ENCODE measurements around the gene CDH4.

The CDH4 gene

DNA sequence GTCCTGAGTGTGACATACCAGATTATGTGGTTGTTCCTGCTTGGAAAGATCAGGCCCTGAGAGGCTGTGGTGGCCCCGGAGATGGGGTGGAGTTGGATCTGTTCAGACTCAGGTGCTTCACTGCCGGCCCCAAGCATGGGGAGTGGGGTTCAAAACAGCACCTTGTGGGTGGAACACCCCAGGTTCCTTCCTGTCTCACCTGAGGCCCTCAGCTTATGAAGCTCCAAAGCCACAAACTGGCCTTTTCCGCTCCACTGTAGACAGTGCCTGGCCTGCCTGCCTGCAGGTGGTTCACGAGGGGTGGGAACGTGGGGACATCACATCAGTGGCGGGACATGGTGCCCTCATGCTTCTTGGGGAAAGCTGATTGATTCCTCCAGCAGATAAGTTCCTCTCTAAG is 667.2 kb downstream of the CDH4 start:
- no peaks in the 10 kb centered on the region for H3K4me1 Mint-ChIP-seq (ENCODE audit: low read depth)
- H3K4me3 Mint-ChIP-seq, result no peak overlapping the region
- H3K9me3 Mint-ChIP-seq, result no peaks in the 10 kb centered on the region
- no peak overlapping the region for H3K27ac Mint-ChIP-seq
- no peaks in the 10 kb centered on the region for H3K36me3 Mint-ChIP-seq (ENCODE audit: low read depth)
- no peak for DNase-seq (ENCODE audit: low spot score)
- no peaks in the 10 kb centered on the region for H3K27me3 Mint-ChIP-seq (ENCODE audit: low read depth)

- H3K4me3 Mint-ChIP-seq, result no peak overlapping the region
- H3K27me3 Mint-ChIP-seq (ENCODE audit: low read depth), result no peaks in the 10 kb centered on the region
- no peaks in the 10 kb centered on the region for H3K36me3 Mint-ChIP-seq (ENCODE audit: low read depth)
- no peak overlapping the region for H3K27ac Mint-ChIP-seq
- no peaks in the 10 kb centered on the region for H3K4me1 Mint-ChIP-seq (ENCODE audit: low read depth)
- H3K9me3 Mint-ChIP-seq, result no peaks in the 10 kb centered on the region
- no peak for DNase-seq (ENCODE audit: low spot score)
Observed at GRCh38 chr20:61919675-61920365, 667.8 kb downstream of the CDH4 start.

DNA sequence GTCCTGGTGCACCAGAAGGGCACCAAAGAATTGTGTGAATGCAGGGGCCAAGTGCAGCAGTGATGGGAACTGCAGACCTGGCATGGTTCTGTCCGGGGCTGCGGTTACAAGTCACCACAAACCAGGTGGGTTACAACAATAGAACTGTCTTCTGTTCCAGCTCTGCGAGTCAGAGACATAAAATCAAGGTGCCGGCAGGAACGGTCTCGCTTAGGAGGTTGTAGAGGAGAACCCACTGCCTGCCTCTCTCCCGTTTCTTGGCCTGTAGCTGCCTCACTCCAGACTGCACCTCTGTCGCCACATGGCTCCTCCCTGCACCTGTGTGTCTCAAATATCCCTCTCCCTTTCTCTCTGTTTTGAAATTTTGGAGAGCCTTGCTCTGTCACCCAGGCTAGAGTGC is 670.4 kb downstream of the CDH4 start:
- Mint-ChIP-seq H3K36me3 (ENCODE audit: low read depth) (no peaks in the 10 kb centered on the region), H3K27ac (no peak overlapping the region), H3K27me3 (ENCODE audit: low read depth) (no peaks in the 10 kb centered on the region), H3K9me3 (no peaks in the 10 kb centered on the region), H3K4me3 (no peak overlapping the region), H3K4me1 (ENCODE audit: low read depth) (no peaks in the 10 kb centered on the region)
- DNase-seq (ENCODE audit: low spot score), result no peak

DNA sequence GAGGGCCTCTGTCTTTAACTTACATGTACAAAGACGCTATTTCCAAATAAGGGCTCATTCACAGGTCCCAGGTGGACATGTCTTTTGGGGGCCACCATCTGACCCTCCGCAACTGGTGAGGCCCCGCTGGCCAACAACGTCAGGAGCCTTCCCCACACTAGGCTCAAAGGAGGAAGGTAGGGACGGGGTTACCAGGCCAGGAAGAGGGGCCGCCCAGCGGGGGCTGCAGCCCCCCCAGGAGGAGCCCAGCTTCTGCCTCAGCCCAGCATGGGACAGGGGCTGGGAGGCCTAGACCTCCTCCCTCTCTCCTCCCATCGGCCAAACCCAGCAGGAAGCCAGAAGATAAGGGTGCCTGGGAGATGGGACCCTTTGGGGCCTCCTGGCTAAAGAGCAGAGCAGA is 670.9 kb downstream of the CDH4 start:
- Mint-ChIP-seq H3K36me3 (ENCODE audit: low read depth) (no peaks in the 10 kb centered on the region), H3K4me1 (ENCODE audit: low read depth) (no peaks in the 10 kb centered on the region), H3K9me3 (no peaks in the 10 kb centered on the region), H3K4me3 (no peak overlapping the region), H3K27ac (no peak overlapping the region), H3K27me3 (ENCODE audit: low read depth) (no peaks in the 10 kb centered on the region)
- no peak for DNase-seq (ENCODE audit: low spot score)

- Mint-ChIP-seq H3K4me1 (ENCODE audit: low read depth) (no peaks in the 10 kb centered on the region), H3K9me3 (no peaks in the 10 kb centered on the region), H3K4me3 (no peak overlapping the region), H3K27me3 (ENCODE audit: low read depth) (no peaks in the 10 kb centered on the region), H3K36me3 (ENCODE audit: low read depth) (no peaks in the 10 kb centered on the region), H3K27ac (no peak overlapping the region)
- no peak for DNase-seq (ENCODE audit: low spot score)
Observed at GRCh38 chr20:61923371-61924166, 671.5 kb downstream of the CDH4 start.

DNA sequence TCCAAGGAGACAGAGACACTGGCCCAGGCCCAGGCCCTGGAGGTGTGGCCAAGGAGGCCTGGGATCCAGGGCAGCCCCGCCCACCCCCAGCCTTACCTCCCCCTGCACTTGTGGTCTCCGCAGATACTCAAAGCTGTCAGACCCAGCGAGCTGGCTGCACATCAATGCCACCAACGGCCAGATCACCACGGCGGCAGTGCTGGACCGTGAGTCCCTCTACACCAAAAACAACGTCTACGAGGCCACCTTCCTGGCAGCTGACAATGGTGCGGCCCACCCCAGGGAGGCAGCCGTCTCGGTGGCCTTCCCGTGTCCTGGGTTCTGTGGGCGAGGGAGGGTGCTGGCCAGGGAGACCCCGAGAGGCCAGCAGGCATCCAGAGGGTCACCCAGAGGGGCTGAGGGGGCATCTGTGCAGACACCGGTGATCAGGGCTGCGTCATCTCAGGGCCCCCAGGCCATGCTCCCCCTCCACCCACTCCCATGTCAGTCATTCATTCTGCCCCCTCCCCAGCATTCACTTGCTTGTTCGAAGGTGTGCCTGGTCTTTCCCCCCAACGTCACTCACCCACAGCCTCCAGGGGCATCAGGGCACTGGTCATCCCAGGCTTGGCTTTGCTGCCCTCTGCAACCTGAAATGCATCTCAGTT is 672.3 kb downstream of the CDH4 start:
- Mint-ChIP-seq H3K4me3 (no peak overlapping the region), H3K27me3 (ENCODE audit: low read depth) (no peaks in the 10 kb centered on the region), H3K4me1 (ENCODE audit: low read depth) (no peaks in the 10 kb centered on the region), H3K27ac (no peak overlapping the region), H3K36me3 (ENCODE audit: low read depth) (no peaks in the 10 kb centered on the region), H3K9me3 (no peaks in the 10 kb centered on the region)
- DNase-seq (ENCODE audit: low spot score), result no peak

DNA sequence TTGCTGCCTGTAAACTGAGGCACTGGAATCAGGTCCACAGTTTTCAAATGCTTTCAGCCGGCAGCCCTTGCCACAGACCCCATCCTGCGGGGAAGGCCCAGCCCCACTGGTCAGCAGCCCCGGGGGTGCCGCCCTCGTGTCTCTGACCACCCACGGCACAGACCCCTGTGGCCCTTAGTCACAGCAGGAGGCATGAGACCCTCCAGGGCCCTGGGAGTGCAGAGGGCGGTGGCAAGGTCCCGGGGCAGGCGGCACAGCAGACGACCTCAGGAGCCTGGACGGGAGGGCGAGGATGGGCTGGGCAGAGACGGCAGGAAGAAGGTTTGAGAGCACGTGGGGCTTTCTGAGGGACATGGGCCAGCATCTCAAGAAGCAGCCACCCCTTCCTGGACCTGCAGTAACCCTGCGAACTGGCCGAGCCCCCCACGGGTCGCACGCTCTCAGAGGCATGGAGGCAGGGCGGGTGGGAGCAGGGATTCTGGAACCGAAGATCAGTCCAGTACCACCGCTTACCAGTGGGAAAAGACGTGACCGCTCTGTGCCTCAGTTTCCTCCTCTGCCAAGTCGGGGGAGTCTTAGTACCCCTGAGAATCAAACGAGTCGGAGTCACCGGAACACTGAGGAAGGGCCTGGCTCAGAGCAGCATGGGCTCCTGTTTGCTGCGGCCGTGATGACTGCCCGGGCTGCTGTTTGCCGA is 672.9 kb downstream of the CDH4 start:
- H3K4me1 Mint-ChIP-seq (ENCODE audit: low read depth), result no peaks in the 10 kb centered on the region
- no peaks in the 10 kb centered on the region for H3K9me3 Mint-ChIP-seq
- H3K27ac Mint-ChIP-seq, result no peak overlapping the region
- H3K4me3 Mint-ChIP-seq, result no peak overlapping the region
- H3K27me3 Mint-ChIP-seq (ENCODE audit: low read depth), result no peaks in the 10 kb centered on the region
- DNase-seq (ENCODE audit: low spot score), result no peak
- no peaks in the 10 kb centered on the region for H3K36me3 Mint-ChIP-seq (ENCODE audit: low read depth)

- no peak overlapping the region for H3K4me3 Mint-ChIP-seq
- H3K9me3 Mint-ChIP-seq, result no peaks in the 10 kb centered on the region
- H3K4me1 Mint-ChIP-seq (ENCODE audit: low read depth), result no peaks in the 10 kb centered on the region
- no peaks in the 10 kb centered on the region for H3K27me3 Mint-ChIP-seq (ENCODE audit: low read depth)
- no peak for DNase-seq (ENCODE audit: low spot score)
- no peak overlapping the region for H3K27ac Mint-ChIP-seq
- no peaks in the 10 kb centered on the region for H3K36me3 Mint-ChIP-seq (ENCODE audit: low read depth)
Observed at GRCh38 chr20:61925555-61926252, 673.6 kb downstream of the CDH4 start.

GRCh38 chr20:61926253-61926613 is 674.2 kb downstream of the CDH4 start:
- no peak overlapping the region for H3K4me3 Mint-ChIP-seq
- H3K36me3 Mint-ChIP-seq (ENCODE audit: low read depth), result no peaks in the 10 kb centered on the region
- H3K27ac Mint-ChIP-seq, result no peak overlapping the region
- H3K27me3 Mint-ChIP-seq (ENCODE audit: low read depth), result no peaks in the 10 kb centered on the region
- H3K4me1 Mint-ChIP-seq (ENCODE audit: low read depth), result no peaks in the 10 kb centered on the region
- DNase-seq (ENCODE audit: low spot score), result no peak
- H3K9me3 Mint-ChIP-seq, result no peaks in the 10 kb centered on the region

GRCh38 chr20:61926796-61927192 is 674.7 kb downstream of the CDH4 start:
- DNase-seq (ENCODE audit: low spot score), result no peak
- H3K36me3 Mint-ChIP-seq (ENCODE audit: low read depth), result no peaks in the 10 kb centered on the region
- H3K4me3 Mint-ChIP-seq, result no peak overlapping the region
- H3K9me3 Mint-ChIP-seq, result no peaks in the 10 kb centered on the region
- no peak overlapping the region for H3K27ac Mint-ChIP-seq
- no peaks in the 10 kb centered on the region for H3K27me3 Mint-ChIP-seq (ENCODE audit: low read depth)
- H3K4me1 Mint-ChIP-seq (ENCODE audit: low read depth), result no peaks in the 10 kb centered on the region

- Mint-ChIP-seq H3K36me3 (ENCODE audit: low read depth) (no peaks in the 10 kb centered on the region), H3K9me3 (no peaks in the 10 kb centered on the region), H3K27ac (no peak overlapping the region), H3K4me3 (no peak overlapping the region), H3K4me1 (ENCODE audit: low read depth) (no peaks in the 10 kb centered on the region), H3K27me3 (ENCODE audit: low read depth) (no peaks in the 10 kb centered on the region)
- no peak for DNase-seq (ENCODE audit: low spot score)
Observed at GRCh38 chr20:61927193-61927825, 675.2 kb downstream of the CDH4 start.

DNA sequence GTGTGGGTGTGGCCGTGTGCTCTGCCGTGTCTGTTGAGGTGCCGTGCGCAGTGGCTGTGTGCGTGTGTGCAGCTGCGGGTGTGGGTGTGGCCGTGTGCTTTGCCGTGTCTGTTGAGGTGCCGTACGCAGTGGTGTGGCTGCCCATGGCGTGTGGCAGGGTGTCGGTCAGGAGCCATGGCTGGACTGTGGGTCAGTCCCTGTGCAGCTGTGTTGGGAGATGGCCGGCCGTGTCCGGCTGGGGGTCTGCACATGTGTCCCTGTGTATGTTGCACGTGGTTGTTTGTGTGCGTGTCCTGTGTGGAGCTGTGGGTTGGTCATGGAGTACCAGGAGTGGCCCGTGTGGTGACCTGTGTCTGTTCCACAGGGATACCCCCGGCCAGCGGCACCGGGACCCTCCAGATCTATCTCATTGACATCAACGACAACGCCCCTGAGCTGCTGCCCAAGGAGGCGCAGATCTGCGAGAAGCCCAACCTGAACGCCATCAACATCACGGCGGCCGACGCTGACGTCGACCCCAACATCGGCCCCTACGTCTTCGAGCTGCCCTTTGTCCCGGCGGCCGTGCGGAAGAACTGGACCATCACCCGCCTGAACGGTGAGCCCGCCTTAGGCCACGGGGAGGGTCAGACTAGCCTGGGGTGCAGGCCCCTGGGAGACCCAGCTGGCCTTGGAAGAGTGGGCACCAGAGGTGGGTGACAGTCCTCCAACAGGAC is 675.9 kb downstream of the CDH4 start:
- Mint-ChIP-seq H3K9me3 (no peaks in the 10 kb centered on the region), H3K27ac (no peak overlapping the region), H3K36me3 (ENCODE audit: low read depth) (no peaks in the 10 kb centered on the region), H3K27me3 (ENCODE audit: low read depth) (no peaks in the 10 kb centered on the region), H3K4me1 (ENCODE audit: low read depth) (no peaks in the 10 kb centered on the region), H3K4me3 (no peak overlapping the region)
- no peak for DNase-seq (ENCODE audit: low spot score)

GRCh38 chr20:61929561-61929960 is 677.5 kb downstream of the CDH4 start:
- no peak overlapping the region for H3K4me3 Mint-ChIP-seq
- no peak for DNase-seq (ENCODE audit: low spot score)
- no peaks in the 10 kb centered on the region for H3K9me3 Mint-ChIP-seq
- H3K27me3 Mint-ChIP-seq (ENCODE audit: low read depth), result no peaks in the 10 kb centered on the region
- H3K36me3 Mint-ChIP-seq (ENCODE audit: low read depth), result no peaks in the 10 kb centered on the region
- no peaks in the 10 kb centered on the region for H3K4me1 Mint-ChIP-seq (ENCODE audit: low read depth)
- H3K27ac Mint-ChIP-seq, result no peak overlapping the region
